SU-DHL-6 (cell line): Measurements from ENCODE around the gene ACTC1.

Experiments
- H2AFZ ChIP-seq: fragments of 200-600 bp; sonication (generic); 2 replicates; pipeline ENCODE4 v1.6.1; 2014; ENCODE audit warnings: low read depth, mild to moderate bottlenecking, moderate library complexity, mixed read lengths, antibody characterized with exemption, low read length; ENCODE audit not compliant: severe bottlenecking
- H3F3A ChIP-seq: fragments of 200-600 bp; shearing (Covaris generic); 2 replicates; pipeline ENCODE4 v1.6.0; 2016; ENCODE audit warnings: antibody characterized with exemption, mild to moderate bottlenecking; ENCODE audit not compliant: insufficient read depth
- H3K27ac ChIP-seq: fragments of 200-600 bp; sonication (generic); 2 replicates; pipeline ENCODE4 v1.5.1; 2016; ENCODE audit warnings: low read depth, mild to moderate bottlenecking, low read length, moderate library complexity, mixed read lengths
- H3K27me3 ChIP-seq: fragments of 200-600 bp; sonication (generic), shearing (Covaris generic); 2 replicates; pipeline ENCODE4 v1.6.0; 2014; ENCODE audit warnings: mild to moderate bottlenecking, low read length
- H3K36me3 ChIP-seq: fragments of 200-600 bp; sonication (generic); 2 replicates; pipeline ENCODE4 v1.6.1; 2014; ENCODE audit warnings: mild to moderate bottlenecking, low read length, mixed read lengths
- H3K4me2 ChIP-seq: fragments of 300-600, 200-600 bp; shearing (Covaris generic), sonication (generic); 2 replicates; pipeline ENCODE4 v1.6.0; 2014; ENCODE audit warnings: low read length, low read depth, mild to moderate bottlenecking; ENCODE audit not compliant: poor library complexity, severe bottlenecking
- H3K4me3 ChIP-seq: fragments of 200-600 bp; sonication (generic); 2 replicates; pipeline ENCODE4 v1.5.1; 2014; ENCODE audit warnings: antibody characterized with exemption, low read length, mild to moderate bottlenecking, mixed read lengths; ENCODE audit not compliant: insufficient read depth, poor library complexity, severe bottlenecking
- H3K79me2 ChIP-seq: fragments of 200-600 bp; sonication (generic); 2 replicates; pipeline ENCODE4 v1.6.1; 2014; ENCODE audit warnings: mild to moderate bottlenecking, low read length, moderate library complexity; ENCODE audit not compliant: insufficient read depth
- H3K9ac ChIP-seq: fragments of 200-600 bp; sonication (generic); 2 replicates; pipeline ENCODE4 v1.7.0; 2014; ENCODE audit warnings: mild to moderate bottlenecking, low read length
- H3K9me2 ChIP-seq: fragments of 200-600 bp; sonication (generic); replicated peaks from 2 replicates; pipeline ENCODE4 v1.6.1; 2014; ENCODE audit warnings: low read length; ENCODE audit not compliant: insufficient read depth
- H3K9me3 ChIP-seq: fragments of 200-600 bp; sonication (generic); 2 replicates; pipeline ENCODE4 v1.6.1; 2014; ENCODE audit warnings: low read length, mixed read lengths; ENCODE audit not compliant: insufficient read depth
- H4K20me1 ChIP-seq: fragments of 200-600 bp; sonication (generic); 2 replicates; pipeline ENCODE4 v1.6.1; 2014; ENCODE audit warnings: low read depth, mild to moderate bottlenecking, antibody characterized with exemption, low read length, moderate library complexity, mixed read lengths
- EZH2phosphoT487 ChIP-seq: fragments of 200-600 bp; sonication (generic), shearing (Covaris generic); conservative IDR thresholded peaks from 2 replicates; pipeline ENCODE4 v1.6.1; 2018; ENCODE audit warnings: mild to moderate bottlenecking, antibody characterized with exemption, low read length, moderate library complexity, mixed read lengths
- TF ChIP-seq, protein P1 (sequence below): fragments of 200-600 bp; sonication (generic); IDR thresholded peaks from one replicate; pipeline ENCODE4 v1.5.1; 2017; ENCODE audit warnings: antibody characterized with exemption, mild to moderate bottlenecking, low read length, moderate library complexity; ENCODE audit not compliant: insufficient read depth, poor library complexity, severe bottlenecking

ACTC1 gene

DNA sequence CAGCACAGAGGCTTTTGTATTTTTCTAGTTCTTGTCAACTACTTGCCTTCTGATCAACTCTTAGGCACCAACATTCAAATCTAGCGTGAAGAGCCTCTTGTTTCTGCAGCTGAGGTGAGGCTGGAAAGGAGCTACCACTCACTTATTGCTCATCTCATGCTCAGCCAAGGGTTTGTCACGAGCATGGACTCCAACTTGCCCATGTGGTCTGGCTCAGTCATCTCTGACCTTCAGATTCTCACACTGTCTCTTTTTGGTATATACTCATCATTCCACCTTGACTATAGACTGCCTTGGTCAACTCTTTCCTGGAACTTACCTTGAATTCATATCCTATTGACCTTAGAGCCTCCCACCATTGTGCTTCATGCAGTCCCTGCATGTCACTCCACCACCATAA lies 35.4 kb downstream of the ACTC1 start:
- no peaks in the 10 kb centered on the region; the same call in 1 of the 2 replicates for H3K27me3 ChIP-seq
- no peak overlapping the region for H3K9ac ChIP-seq
- no peaks in the 10 kb centered on the region for H4K20me1 ChIP-seq
- no peaks in the 10 kb centered on the region for H3K79me2 ChIP-seq
- no peaks in the 10 kb centered on the region for H3K9me3 ChIP-seq
- TF ChIP-seq, protein P1, sequence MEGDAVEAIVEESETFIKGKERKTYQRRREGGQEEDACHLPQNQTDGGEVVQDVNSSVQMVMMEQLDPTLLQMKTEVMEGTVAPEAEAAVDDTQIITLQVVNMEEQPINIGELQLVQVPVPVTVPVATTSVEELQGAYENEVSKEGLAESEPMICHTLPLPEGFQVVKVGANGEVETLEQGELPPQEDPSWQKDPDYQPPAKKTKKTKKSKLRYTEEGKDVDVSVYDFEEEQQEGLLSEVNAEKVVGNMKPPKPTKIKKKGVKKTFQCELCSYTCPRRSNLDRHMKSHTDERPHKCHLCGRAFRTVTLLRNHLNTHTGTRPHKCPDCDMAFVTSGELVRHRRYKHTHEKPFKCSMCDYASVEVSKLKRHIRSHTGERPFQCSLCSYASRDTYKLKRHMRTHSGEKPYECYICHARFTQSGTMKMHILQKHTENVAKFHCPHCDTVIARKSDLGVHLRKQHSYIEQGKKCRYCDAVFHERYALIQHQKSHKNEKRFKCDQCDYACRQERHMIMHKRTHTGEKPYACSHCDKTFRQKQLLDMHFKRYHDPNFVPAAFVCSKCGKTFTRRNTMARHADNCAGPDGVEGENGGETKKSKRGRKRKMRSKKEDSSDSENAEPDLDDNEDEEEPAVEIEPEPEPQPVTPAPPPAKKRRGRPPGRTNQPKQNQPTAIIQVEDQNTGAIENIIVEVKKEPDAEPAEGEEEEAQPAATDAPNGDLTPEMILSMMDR = no peak
- TF ChIP-seq EZH2phosphoT487 = no peak
- H3K27ac ChIP-seq = no peak overlapping the region
- no peak overlapping the region for H3K4me2 ChIP-seq
- no peaks in the 10 kb centered on the region for H3K36me3 ChIP-seq
- no peak overlapping the region for H3K4me3 ChIP-seq
- no peaks in the 10 kb centered on the region for H3K9me2 ChIP-seq
- no peaks in the 10 kb centered on the region for H3F3A ChIP-seq
- H2AFZ ChIP-seq = no peak overlapping the region

DNA sequence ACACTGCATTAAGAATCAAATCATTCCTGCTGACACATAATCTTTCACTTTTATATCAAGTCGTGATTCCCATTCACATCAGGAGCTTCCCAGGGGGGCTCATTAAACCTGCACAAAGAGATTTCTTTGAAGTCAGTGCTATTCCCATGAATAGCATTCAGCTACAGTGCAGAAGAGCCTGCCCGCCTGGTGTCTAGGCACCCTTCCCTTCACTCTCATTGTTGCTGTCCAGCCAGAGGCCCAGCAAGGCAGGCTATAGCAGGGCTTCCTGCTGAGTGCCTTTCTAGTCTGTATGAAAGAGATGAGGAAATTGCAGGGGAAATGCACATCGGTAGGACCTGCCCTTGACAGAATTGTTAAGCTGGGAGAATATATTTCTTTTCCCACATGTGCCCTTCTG lies 36.0 kb downstream of the ACTC1 start:
- Histone ChIP-seq H3K79me2 (no peaks in the 10 kb centered on the region), H3K36me3 (no peaks in the 10 kb centered on the region), H3K9me3 (no peaks in the 10 kb centered on the region), H3K4me3 (no peak overlapping the region), H2AFZ (no peak overlapping the region), H3K4me2 (no peak overlapping the region), H3K27me3 (no peaks in the 10 kb centered on the region; the same call in 1 of the 2 replicates), H3K27ac (no peak overlapping the region), H4K20me1 (no peaks in the 10 kb centered on the region), H3F3A (no peaks in the 10 kb centered on the region), H3K9me2 (no peaks in the 10 kb centered on the region), H3K9ac (no peak overlapping the region)
- TF ChIP-seq, protein P1 = no peak
- TF ChIP-seq EZH2phosphoT487 = no peak

DNA sequence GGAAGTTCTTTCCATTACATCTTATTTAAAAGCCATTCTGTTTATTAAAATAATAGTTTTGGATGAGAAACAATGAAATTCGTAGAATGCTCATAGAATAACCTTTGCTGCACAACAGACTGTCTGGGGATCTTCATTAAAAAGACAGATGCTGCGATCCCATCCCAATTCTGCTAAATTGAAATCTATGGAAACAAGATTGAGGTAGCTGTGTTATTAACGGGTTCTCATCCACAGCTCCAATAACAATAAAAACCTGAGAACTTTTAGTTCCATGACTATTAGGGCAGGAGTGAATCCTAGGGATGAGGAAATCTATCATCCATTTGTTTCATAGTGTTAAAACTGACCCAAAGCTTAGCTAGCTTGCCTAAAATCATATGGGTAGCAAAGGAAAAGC lies 38.1 kb downstream of the ACTC1 start:
- no peak overlapping the region for H3K4me2 ChIP-seq
- H3K79me2 ChIP-seq = no peaks in the 10 kb centered on the region
- no peaks in the 10 kb centered on the region for H3K9me2 ChIP-seq
- H4K20me1 ChIP-seq = no peaks in the 10 kb centered on the region
- no peaks in the 10 kb centered on the region; the same call in 1 of the 2 replicates for H3K27me3 ChIP-seq
- no peak overlapping the region for H3K27ac ChIP-seq
- H3K9me3 ChIP-seq = no peaks in the 10 kb centered on the region
- TF ChIP-seq, protein P1 = no peak
- no peaks in the 10 kb centered on the region for H3F3A ChIP-seq
- H3K9ac ChIP-seq = no peak overlapping the region
- H3K4me3 ChIP-seq = no peak overlapping the region
- no peak overlapping the region for H2AFZ ChIP-seq
- H3K36me3 ChIP-seq = no peaks in the 10 kb centered on the region

DNA sequence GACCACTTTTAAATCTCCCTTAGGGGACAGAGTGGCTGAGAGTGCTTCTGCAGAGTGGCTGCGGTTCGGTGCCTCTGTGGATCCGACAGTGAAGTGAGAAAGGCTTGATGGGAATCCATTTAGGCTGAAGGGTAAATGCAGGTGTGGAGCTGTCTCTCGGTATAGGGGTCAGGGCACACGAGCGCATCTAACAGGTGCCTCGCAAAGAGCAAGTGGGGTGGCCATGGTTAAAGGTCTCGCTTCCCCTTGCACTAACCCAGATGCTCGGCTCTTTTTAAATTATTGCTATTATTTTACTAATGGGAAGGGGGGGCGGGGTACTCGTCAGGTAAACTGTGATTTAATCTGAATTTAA lies 40.0 kb downstream of the ACTC1 start:
- Histone ChIP-seq H3K79me2 (no peaks in the 10 kb centered on the region), H2AFZ (no peak overlapping the region), H3K9me2 (no peaks in the 10 kb centered on the region), H3K9me3 (no peaks in the 10 kb centered on the region), H3K27me3 (no peaks in the 10 kb centered on the region; the same call in 1 of the 2 replicates), H3K36me3 (no peaks in the 10 kb centered on the region), H3F3A (no peaks in the 10 kb centered on the region), H3K4me2 (no peak overlapping the region), H3K9ac (no peak overlapping the region), H3K4me3 (no peak overlapping the region), H4K20me1 (no peaks in the 10 kb centered on the region), H3K27ac (no peak overlapping the region)
- no peak for TF ChIP-seq EZH2phosphoT487
- TF ChIP-seq, protein P1 = no peak
